Measurements from ENCODE around the gene MYH9.

MYH9 gene

DNA sequence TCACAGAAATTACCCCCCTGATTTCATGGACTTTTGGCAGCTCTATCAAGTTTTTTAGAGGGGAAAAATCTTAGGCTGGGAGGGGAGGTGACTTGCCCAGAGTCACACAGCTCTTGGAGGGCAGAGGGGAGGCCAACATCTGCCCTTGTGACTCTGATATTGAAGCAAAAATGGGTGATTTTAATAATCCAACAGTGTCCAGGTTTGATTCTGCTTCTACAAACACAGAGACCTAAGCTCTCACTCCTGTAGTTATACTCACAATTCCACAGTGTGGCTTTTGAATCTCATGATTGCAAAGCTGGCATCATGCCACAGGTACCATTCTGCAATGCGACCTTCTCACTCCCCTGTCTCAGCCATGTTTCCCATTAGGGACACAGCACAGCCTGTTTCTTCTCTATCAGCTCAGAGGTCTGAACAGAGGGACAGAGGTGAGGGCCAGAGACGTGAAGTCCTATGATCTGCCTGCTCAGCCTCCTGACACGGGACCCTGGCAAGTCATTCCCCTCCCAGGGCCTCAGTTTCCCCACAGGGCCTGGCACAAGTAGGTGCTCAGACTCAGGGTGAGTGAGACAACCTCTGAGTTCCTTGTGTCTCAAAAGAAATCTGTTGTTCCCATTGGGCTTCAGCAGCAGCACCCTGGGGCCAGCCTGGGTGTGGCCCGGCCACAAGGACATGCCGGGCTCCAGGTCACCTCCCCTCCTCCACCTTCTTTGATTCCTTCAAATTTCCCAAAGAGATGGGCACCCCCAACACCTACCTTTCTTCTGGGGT is 149.2 kb downstream of the MYH9 start:
- TF ChIP-seq, protein P1, sequence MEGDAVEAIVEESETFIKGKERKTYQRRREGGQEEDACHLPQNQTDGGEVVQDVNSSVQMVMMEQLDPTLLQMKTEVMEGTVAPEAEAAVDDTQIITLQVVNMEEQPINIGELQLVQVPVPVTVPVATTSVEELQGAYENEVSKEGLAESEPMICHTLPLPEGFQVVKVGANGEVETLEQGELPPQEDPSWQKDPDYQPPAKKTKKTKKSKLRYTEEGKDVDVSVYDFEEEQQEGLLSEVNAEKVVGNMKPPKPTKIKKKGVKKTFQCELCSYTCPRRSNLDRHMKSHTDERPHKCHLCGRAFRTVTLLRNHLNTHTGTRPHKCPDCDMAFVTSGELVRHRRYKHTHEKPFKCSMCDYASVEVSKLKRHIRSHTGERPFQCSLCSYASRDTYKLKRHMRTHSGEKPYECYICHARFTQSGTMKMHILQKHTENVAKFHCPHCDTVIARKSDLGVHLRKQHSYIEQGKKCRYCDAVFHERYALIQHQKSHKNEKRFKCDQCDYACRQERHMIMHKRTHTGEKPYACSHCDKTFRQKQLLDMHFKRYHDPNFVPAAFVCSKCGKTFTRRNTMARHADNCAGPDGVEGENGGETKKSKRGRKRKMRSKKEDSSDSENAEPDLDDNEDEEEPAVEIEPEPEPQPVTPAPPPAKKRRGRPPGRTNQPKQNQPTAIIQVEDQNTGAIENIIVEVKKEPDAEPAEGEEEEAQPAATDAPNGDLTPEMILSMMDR (IDR thresholded peaks at IDR 0.05; ENCODE audit: insufficient read depth, low read length, missing control alignments), result no peak
- POLR2A ChIA-PET, result interaction anchor here (1.0 to 1.3 kb wide), 3 partner anchors 15 to 148 kb away, joined by 3 to 6 read pairs (median 4); partner anchors contain the start of gene APOL1
- no peak for DNase-seq (ENCODE audit: low read depth, low spot score)
- H3K4me3 ChIP-seq (ENCODE audit: low read depth, low read length), result peak overlapping the region; percentile 75
- CTCF ChIA-PET, result interaction anchor here (0.7 to 6.1 kb wide), 22 partner anchors 11 to 248 kb away, joined by 3 to 47 read pairs (median 4); partner anchors contain the start of gene APOL1

DNA sequence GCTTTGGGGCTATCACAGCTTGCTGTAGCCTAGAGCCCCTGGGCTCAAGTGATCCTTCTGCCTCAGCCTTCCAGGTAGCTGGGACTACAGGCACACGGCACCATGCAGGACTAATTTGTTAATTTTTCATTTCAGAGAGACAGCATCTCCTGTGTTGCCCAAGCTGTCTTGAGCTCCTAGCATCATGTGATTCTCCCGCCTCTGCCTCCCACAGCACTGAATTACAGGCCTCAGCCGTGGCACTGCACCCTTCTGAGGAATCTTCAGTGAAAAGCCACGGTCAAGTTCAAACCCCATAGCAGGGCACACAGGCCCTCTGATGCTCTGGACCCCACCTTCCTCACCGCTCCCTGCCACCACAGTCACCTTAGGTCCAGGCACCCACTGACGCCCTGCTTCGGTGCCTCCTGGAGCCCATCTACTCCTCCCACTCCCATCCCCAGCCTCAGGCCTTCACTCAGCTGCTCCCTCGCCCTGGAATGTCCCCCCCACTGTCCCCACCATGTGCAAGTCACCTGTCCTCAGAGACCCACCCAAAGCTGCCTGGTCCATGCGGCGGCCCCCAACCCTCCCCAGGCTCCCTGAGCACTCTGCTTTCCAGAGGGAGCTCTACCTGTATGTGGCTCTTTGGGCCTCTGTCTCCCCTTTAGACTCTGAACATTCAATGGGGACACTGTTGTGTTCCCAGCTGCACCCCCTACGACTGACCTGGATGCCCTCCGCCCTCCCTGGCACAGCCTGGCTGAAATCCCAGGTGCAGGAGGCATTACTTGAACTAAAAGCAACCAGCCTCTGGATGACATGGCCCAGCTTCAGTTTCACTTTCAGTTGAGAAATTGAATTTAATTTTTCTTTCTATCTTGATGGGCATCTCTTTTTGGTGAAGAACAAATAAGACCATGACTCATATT is 150.1 kb downstream of the MYH9 start:
- H3K4me3 ChIP-seq (ENCODE audit: low read depth, low read length), result peak overlapping the region; percentile 75
- TF ChIP-seq, protein P1 (IDR thresholded peaks at IDR 0.05; ENCODE audit: insufficient read depth, low read length, missing control alignments), result no peak
- ChIA-PET CTCF (interaction anchor here (0.8 to 6.1 kb wide), 10 partner anchors 11 to 249 kb away, joined by 3 to 47 read pairs (median 4); partner anchors contain the start of gene APOL1), POLR2A (no interaction called here)
- DNase-seq (ENCODE audit: low read depth, low spot score), result no peak

DNA sequence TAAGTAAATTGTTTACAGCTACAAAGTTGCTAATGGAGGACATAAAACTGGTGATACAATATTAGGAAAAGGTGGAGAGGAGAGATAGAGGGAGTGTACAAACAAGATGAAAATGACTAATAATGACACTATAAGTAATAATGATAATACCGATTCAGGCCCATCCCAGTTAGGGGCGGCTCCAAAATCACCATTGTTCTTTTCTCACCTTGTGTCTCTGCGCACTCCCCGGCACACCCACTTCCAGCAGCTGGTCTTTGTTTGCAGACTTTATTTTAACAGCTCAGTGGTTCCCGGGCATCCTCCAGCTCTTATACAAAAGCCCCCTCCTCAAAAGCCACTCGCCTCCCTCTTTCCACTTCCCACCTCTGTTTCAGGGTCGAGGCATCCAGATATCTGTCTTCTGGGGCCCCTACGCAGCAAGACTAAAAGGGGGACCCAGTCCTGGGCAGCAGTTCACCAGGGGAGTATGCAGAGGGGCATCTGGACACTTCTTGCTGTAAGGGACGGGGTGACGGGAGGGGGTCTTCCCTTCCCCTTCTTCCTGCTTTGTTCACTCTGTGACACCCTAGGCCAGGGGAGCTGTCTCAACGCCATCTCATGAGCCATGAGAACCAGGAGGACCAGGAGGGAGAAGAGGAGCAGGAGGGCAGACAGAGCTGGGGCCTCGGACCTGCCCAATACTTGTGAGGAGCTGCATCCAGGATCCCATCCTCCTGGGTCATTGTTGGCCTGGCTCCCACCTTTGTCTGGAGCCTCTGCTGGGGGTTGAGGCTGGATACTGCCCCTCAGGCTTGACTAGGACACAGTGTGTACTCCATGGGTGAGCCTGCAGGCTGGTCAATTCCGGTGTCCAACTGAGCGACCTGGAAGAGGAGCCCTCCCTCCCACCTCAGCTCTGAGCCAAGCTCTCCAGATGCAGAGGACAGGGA is 151.1 kb downstream of the MYH9 start:
- TF ChIP-seq, protein P1 (IDR thresholded peaks at IDR 0.05; ENCODE audit: insufficient read depth, low read length, missing control alignments), result no peak
- CTCF ChIA-PET, result interaction anchor here (0.7 to 6.1 kb wide), 8 partner anchors 12 to 250 kb away, joined by 3 to 47 read pairs (median 4); partner anchors contain the start of gene APOL1

DNA sequence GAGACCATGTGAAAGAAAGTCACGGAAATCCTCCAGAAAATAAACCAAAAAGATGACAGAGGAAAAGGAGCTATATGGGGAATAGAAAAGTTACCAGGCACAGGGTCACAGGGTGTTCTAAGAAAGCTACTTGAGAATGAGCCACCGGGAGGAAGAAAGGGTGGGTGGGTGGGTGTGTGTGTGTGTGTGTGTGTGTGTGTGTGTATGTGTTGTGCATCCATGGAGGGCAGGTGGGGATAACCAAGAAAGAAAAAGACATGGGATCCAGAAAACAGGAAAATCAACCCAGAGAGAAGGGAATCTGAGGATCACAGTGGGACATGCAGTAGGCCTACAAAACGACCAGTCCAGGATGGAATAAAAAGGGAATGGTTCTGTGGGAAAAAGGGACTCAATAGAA is 152.2 kb downstream of the MYH9 start:
- ChIA-PET POLR2A (no interaction called here), CTCF (interaction anchor here (1.7 to 6.1 kb wide), 4 partner anchors 19 to 251 kb away, joined by 3 to 47 read pairs (median 6); no protein-coding TSS in a partner anchor)
- H3K4me3 ChIP-seq (ENCODE audit: low read depth, low read length), result no peak overlapping the region
- DNase-seq (ENCODE audit: low read depth, low spot score), result no peak
- TF ChIP-seq, protein P1 (IDR thresholded peaks at IDR 0.05; ENCODE audit: insufficient read depth, low read length, missing control alignments), result no peak

More for the DNA sequence above, 151.1 kb downstream of the MYH9 start:
- POLR2A ChIA-PET, result no interaction called here
- no peak overlapping the region; the same call in 1 of the 2 replicates for H3K4me3 ChIP-seq (ENCODE audit: low read depth, low read length)
- DNase-seq (ENCODE audit: low read depth, low spot score), result no peak

DNA sequence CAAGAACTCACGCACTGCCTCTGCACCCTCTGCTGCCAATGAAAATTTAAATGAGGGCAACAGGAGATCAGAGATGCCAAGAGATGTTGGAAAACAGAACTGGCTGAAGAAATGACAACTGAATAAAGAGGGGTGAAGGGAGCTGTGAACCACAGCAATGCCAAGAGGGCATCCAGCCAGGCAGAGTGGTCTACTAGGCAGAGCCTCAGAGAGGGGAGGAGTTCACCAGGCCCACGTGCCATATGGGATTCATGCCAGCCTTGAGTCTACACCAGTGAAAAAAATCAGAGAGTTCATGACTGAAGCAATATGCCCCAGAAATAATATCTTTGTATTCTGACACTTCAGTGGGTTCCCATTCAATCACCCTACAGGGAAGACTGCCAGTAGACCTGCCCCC is 152.8 kb downstream of the MYH9 start:
- TF ChIP-seq, protein P1 (IDR thresholded peaks at IDR 0.05; ENCODE audit: insufficient read depth, low read length, missing control alignments), result no peak
- ChIA-PET CTCF (interaction anchor here (1.8 to 6.1 kb wide), 3 partner anchors 38 to 252 kb away, joined by 3 to 47 read pairs (median 9); no protein-coding TSS in a partner anchor), POLR2A (no interaction called here)

More for the DNA sequence above, 152.8 kb downstream of the MYH9 start:
- DNase-seq (ENCODE audit: low read depth, low spot score), result no peak
- no peak overlapping the region for H3K4me3 ChIP-seq (ENCODE audit: low read depth, low read length)

Data from AG04449 (cell line).